ENCODE data around the gene KAT8. TPM values are rescaled to one million over a fixed set of nuclear protein-coding genes. Genes with fewer than 3 reads are reported as not detected.

KAT8 gene
- total RNA-seq, 1 donor, result 31.8 TPM

GRCh38 chr16:31107465-31107867 lies 10.0 kb upstream of the KAT8 start:
- peaks cover 3% of the 10 kb centered on the region for H4K20me1 ChIP-seq (ENCODE audit: insufficient read depth, low read length)
- peak; percentile 50 for DNase-seq (ENCODE audit: insufficient read length, low spot score, missing footprints)
- no peak for TF ChIP-seq CTCF (IDR thresholded peaks at IDR 0.05; ENCODE audit: extremely low read depth, low read depth, low read length)
- H3K4me3 ChIP-seq (ENCODE audit: insufficient read depth, low read length), result no peak overlapping the region
- H3K36me3 ChIP-seq (ENCODE audit: insufficient read depth, low read length), result peaks cover 29% of the 10 kb centered on the region
- H3K27me3 ChIP-seq (ENCODE audit: insufficient read depth, low read length), result no peaks in the 10 kb centered on the region
- H3K27ac ChIP-seq (ENCODE audit: low read depth, low read length), result no peak overlapping the region
- H3K79me2 ChIP-seq (ENCODE audit: insufficient read depth, low read length), result peaks cover 19% of the 10 kb centered on the region
- no peaks in the 10 kb centered on the region for H3K9me3 ChIP-seq (ENCODE audit: low read depth, low read length)
- H2AFZ ChIP-seq (ENCODE audit: low read length), result peak overlapping the region; percentile 79
- peaks cover 15% of the 10 kb centered on the region for H3K4me1 ChIP-seq (ENCODE audit: insufficient read depth, low read length)
- peak overlapping the region; percentile 73 for H3K4me2 ChIP-seq (ENCODE audit: insufficient read depth, low read length)

- Histone ChIP-seq H4K20me1 (ENCODE audit: insufficient read depth, low read length) (peaks cover 3% of the 10 kb centered on the region), H3K27me3 (ENCODE audit: insufficient read depth, low read length) (no peaks in the 10 kb centered on the region), H3K4me1 (ENCODE audit: insufficient read depth, low read length) (peaks cover 15% of the 10 kb centered on the region), H3K4me2 (ENCODE audit: insufficient read depth, low read length) (peak within 1 kb of the TSS; percentile 73), H3K27ac (ENCODE audit: low read depth, low read length) (peak within 1 kb of the TSS; percentile 74), H3K9me3 (ENCODE audit: low read depth, low read length) (no peaks in the 10 kb centered on the region), H3K36me3 (ENCODE audit: insufficient read depth, low read length) (peaks cover 37% of the 10 kb centered on the region), H3K4me3 (ENCODE audit: insufficient read depth, low read length) (peak within 1 kb of the TSS; percentile 94), H3K79me2 (ENCODE audit: insufficient read depth, low read length) (peaks cover 19% of the 10 kb centered on the region), H2AFZ (ENCODE audit: low read length) (peak within 1 kb of the TSS; percentile 79)
- peak; percentile 100 for DNase-seq (ENCODE audit: insufficient read length, low spot score, missing footprints)
- TF ChIP-seq CTCF (IDR thresholded peaks at IDR 0.05; ENCODE audit: extremely low read depth, low read depth, low read length), result no peak
Measured at GRCh38 chr16:31108035-31108793, 9.2 kb upstream of the KAT8 start, which contains the start of gene BCKDK. Gene BCKDK (plus strand): TSS chr16:31108386. CDS start chr16:31109224, 838 bp downstream.

- no peaks in the 10 kb centered on the region for H3K27me3 ChIP-seq (ENCODE audit: insufficient read depth, low read length)
- H3K27ac ChIP-seq (ENCODE audit: low read depth, low read length), result peak overlapping the region; percentile 74
- peak; percentile 76 for DNase-seq (ENCODE audit: insufficient read length, low spot score, missing footprints)
- peaks cover 3% of the 10 kb centered on the region for H4K20me1 ChIP-seq (ENCODE audit: insufficient read depth, low read length)
- H2AFZ ChIP-seq (ENCODE audit: low read length), result no peak overlapping the region
- peaks cover 15% of the 10 kb centered on the region for H3K4me1 ChIP-seq (ENCODE audit: insufficient read depth, low read length)
- no peaks in the 10 kb centered on the region for H3K9me3 ChIP-seq (ENCODE audit: low read depth, low read length)
- no peak for TF ChIP-seq CTCF (IDR thresholded peaks at IDR 0.05; ENCODE audit: extremely low read depth, low read depth, low read length)
- peak overlapping the region; percentile 73 for H3K4me2 ChIP-seq (ENCODE audit: insufficient read depth, low read length)
- H3K79me2 ChIP-seq (ENCODE audit: insufficient read depth, low read length), result peaks cover 19% of the 10 kb centered on the region
- peak overlapping the region; percentile 94 for H3K4me3 ChIP-seq (ENCODE audit: insufficient read depth, low read length)
- H3K36me3 ChIP-seq (ENCODE audit: insufficient read depth, low read length), result peaks cover 38% of the 10 kb centered on the region
Measured at GRCh38 chr16:31108794-31109558, 8.5 kb upstream of the KAT8 start.

GRCh38 chr16:31109622-31110021 lies 7.8 kb upstream of the KAT8 start:
- Histone ChIP-seq H3K36me3 (ENCODE audit: insufficient read depth, low read length) (peaks cover 38% of the 10 kb centered on the region), H3K79me2 (ENCODE audit: insufficient read depth, low read length) (peaks cover 19% of the 10 kb centered on the region), H2AFZ (ENCODE audit: low read length) (no peak overlapping the region), H3K27me3 (ENCODE audit: insufficient read depth, low read length) (no peaks in the 10 kb centered on the region), H3K9me3 (ENCODE audit: low read depth, low read length) (no peaks in the 10 kb centered on the region), H3K27ac (ENCODE audit: low read depth, low read length) (no peak overlapping the region), H4K20me1 (ENCODE audit: insufficient read depth, low read length) (peaks cover 3% of the 10 kb centered on the region), H3K4me2 (ENCODE audit: insufficient read depth, low read length) (peak overlapping the region; percentile 73), H3K4me1 (ENCODE audit: insufficient read depth, low read length) (peaks cover 15% of the 10 kb centered on the region), H3K4me3 (ENCODE audit: insufficient read depth, low read length) (no peak overlapping the region)
- no peak for TF ChIP-seq CTCF (IDR thresholded peaks at IDR 0.05; ENCODE audit: extremely low read depth, low read depth, low read length)
- peak; percentile 46 for DNase-seq (ENCODE audit: insufficient read length, low spot score, missing footprints)

All from osteoblast (primary cell).